GM20431 (cell line): ENCODE data around the gene POM121C.
"Not testable (repeated sequence)": the region's sequence is repeated elsewhere in the genome, so short reads cannot be mapped to it uniquely, and the experiment has no call there.

Experiments
- in situ Hi-C: fragments of 300-500 bp; cut with MseI, MboI; formaldehyde crosslinking; loops from one replicate; pipeline ENCODE4 v1.15.0; 2020; ENCODE audit warnings: low sequenced_read_pairs; ENCODE audit not compliant: unreplicated experiment

POM121C gene

GRCh38 chr7:75398771-75399700, 87.1 kb downstream of the POM121C start:
- in situ Hi-C loops, result not testable (repeated sequence)

- in situ Hi-C loops, result not testable (repeated sequence)
Measured at GRCh38 chr7:75397865-75398264, 88.2 kb downstream of the POM121C start.

- in situ Hi-C loops, result not testable (repeated sequence)
Measured at GRCh38 chr7:75395329-75395728, 90.8 kb downstream of the POM121C start, which contains the start of gene TRIM73. TSS of gene TRIM73 (plus strand) at chr7:75395629. CDS start at chr7:75398934, 3,305 bp downstream.

- in situ Hi-C loops, result not testable (repeated sequence)
Measured at GRCh38 chr7:75393194-75393593, 92.9 kb downstream of the POM121C start.

- in situ Hi-C loops, result not testable (repeated sequence)
Measured at GRCh38 chr7:75374519-75375317, 111.4 kb downstream of the POM121C start.

GRCh38 chr7:75374144-75374518, 112.0 kb downstream of the POM121C start:
- in situ Hi-C loops, result not testable (repeated sequence)

- in situ Hi-C loops, result not testable (repeated sequence)
Measured at GRCh38 chr7:75367313-75367712, 118.8 kb downstream of the POM121C start.
